Measurements from ENCODE around the gene CCND3. TPM values are rescaled to one million over a fixed set of nuclear protein-coding genes. Genes with fewer than 3 reads are reported as not detected.
"Not testable (repeated sequence)": the region's sequence is repeated elsewhere in the genome, so short reads cannot be mapped to it uniquely, and the experiment has no call there.

Gene CCND3
- total RNA-seq, 1 donor from 2014 or later = 130 TPM

- H3K36me3 ChIP-seq = no peaks in the 10 kb centered on the region
- peaks cover 4 to 20% of the 10 kb centered on the region in 2 donors for H3K4me1 ChIP-seq
- H3K27ac ChIP-seq = no peak overlapping the region
- TF ChIP-seq CTCF (IDR thresholded peaks at IDR 0.05) = no peak
- no peak for DNase-seq (ENCODE audit: low spot score in 2 of 2)
- H3K9me3 ChIP-seq = no peaks in the 10 kb centered on the region
- H3K27me3 ChIP-seq = no peaks in the 10 kb centered on the region
- no peak overlapping the region for H3K4me3 ChIP-seq
- intact Hi-C loops (cut with DNase I) = loop anchor here (10.0 kb wide), 1 partner anchor 621 kb away; the partner anchor contains the start of gene UBR2
Observed at GRCh38 chr6:41943456-41943855, 1.8 kb upstream of the CCND3 start.

- intact Hi-C loops (cut with DNase I) = loop anchor here (10.0 kb wide), 1 partner anchor 622 kb away; the partner anchor contains the start of gene UBR2
- not testable (repeated sequence) for H3K27ac ChIP-seq
Observed at GRCh38 chr6:41942882-41943281, 1.3 kb upstream of the CCND3 start.

GRCh38 chr6:41942067-41942851 is 651 bp upstream of the CCND3 start:
- no peaks in the 10 kb centered on the region for H3K36me3 ChIP-seq
- H3K9me3 ChIP-seq = no peaks in the 10 kb centered on the region
- no peak for TF ChIP-seq CTCF (IDR thresholded peaks at IDR 0.05)
- H3K27me3 ChIP-seq = no peaks in the 10 kb centered on the region
- peak overlapping the region; percentile 84 to 93 for H3K4me3 ChIP-seq
- H3K27ac ChIP-seq = peak overlapping the region; percentile 46 to 83
- DNase-seq (ENCODE audit: low spot score in 2 of 2) = no peak
- peaks cover 4 to 20% of the 10 kb centered on the region in 2 donors for H3K4me1 ChIP-seq
- intact Hi-C loops (cut with DNase I) = loop anchor here (10.0 kb wide), 1 partner anchor 623 kb away; the partner anchor contains the start of gene UBR2

More at GRCh38 chr6:41942882-41943281, 1.3 kb upstream of the CCND3 start:
- not testable (repeated sequence) for H3K27me3 ChIP-seq; H3K36me3 ChIP-seq; DNase-seq (ENCODE audit: low spot score in 2 of 2); H3K9me3 ChIP-seq; H3K4me3 ChIP-seq
- H3K4me1 ChIP-seq = peaks cover 4 to 20% of the 10 kb centered on the region in 2 donors

GRCh38 chr6:41940759-41941279 is 789 bp downstream of the CCND3 start:
- Histone ChIP-seq H3K9me3 (no peaks in the 10 kb centered on the region), H3K4me3 (peak overlapping the region; percentile 84 to 93), H3K36me3 (peaks cover 5 to 10% of the 10 kb centered on the region in 2 donors), H3K27me3 (no peaks in the 10 kb centered on the region), H3K4me1 (peaks cover 4 to 20% of the 10 kb centered on the region in 2 donors), H3K27ac (peak overlapping the region; percentile 72 to 74)
- no peak for DNase-seq (ENCODE audit: low spot score in 2 of 2)
- intact Hi-C loops (cut with DNase I) = loop anchor here (1.0 to 10.0 kb wide), 6 partner anchors 20 to 868 kb away; partner anchors contain the start of genes BYSL, MED20, NFYA and OARD1
- TF ChIP-seq CTCF (IDR thresholded peaks at IDR 0.05) = peak in 1 of 3 experiments; percentile 7

- no peaks in the 10 kb centered on the region for H3K9me3 ChIP-seq
- H3K27me3 ChIP-seq = no peaks in the 10 kb centered on the region
- H3K4me3 ChIP-seq = peak overlapping the region; percentile 84 to 93
- DNase-seq (ENCODE audit: low spot score in 2 of 2) = no peak
- H3K27ac ChIP-seq = peak overlapping the region; percentile 50 to 72
- intact Hi-C loops (cut with DNase I) = loop anchor here (2.0 to 10.0 kb wide), 3 partner anchors 153 to 867 kb away; partner anchors contain the start of genes NFYA, OARD1, TOMM6 and UBR2
- peaks cover 12 to 17% of the 10 kb centered on the region in 2 donors for H3K36me3 ChIP-seq
- H3K4me1 ChIP-seq = peaks cover 4 to 20% of the 10 kb centered on the region in 2 donors
- TF ChIP-seq CTCF (IDR thresholded peaks at IDR 0.05) = no peak
Observed at GRCh38 chr6:41939848-41940758, 1.5 kb downstream of the CCND3 start.

All from ascending aorta (tissue), 2 donors.